HG03045 (cell line): ENCODE results near the gene MCU.
"Not testable (repeated sequence)": the region's sequence is repeated elsewhere in the genome, so short reads cannot be mapped to it uniquely, and the experiment has no call there.

Source experiments
- ATAC-seq: cut with Tn5 transposase; IDR thresholded peaks from one replicate; pipeline ENCODE4 v1.9.1; 2021; ENCODE audit warnings: mild to moderate bottlenecking, moderate library complexity; ENCODE audit not compliant: unreplicated experiment

MCU gene

DNA sequence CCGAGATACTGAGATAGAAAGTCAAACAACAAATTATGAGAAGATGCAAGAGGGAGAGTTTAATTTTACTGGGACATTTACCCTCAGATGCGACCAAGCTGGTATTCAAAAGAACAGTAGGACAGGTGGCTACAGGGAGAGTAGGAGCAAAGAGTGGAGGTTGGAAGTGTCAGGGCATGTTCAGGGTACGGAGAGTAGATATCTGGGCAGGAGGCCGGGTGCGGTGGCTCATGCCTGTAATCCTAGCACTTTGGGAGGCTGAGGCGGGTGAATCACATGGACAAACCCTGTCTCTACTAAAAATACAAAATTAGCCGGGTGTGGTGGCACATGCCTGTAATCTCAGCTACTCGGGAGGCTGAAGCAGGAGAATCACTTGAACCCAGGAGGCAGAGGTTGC lies 5.5 kb upstream of the MCU start:
- ATAC-seq: not testable (repeated sequence)

DNA sequence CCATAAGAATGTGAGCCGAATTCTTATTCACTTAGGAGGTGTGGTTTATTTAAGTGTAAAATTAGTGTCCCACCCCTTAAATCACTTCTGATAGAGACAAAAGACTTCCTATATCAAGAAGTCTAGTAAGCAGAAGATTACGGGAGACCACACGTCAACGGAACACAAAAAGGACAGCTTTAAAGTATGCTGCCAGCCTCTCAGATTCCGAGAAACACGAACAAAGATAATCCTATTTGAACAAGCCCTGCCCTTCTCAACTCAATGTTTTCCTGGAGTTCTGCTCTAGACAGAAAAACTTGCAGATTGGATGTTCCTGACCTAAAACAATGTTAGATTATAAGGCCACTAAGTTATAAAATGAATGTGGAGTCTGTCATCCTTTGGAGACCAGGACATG lies 4.9 kb upstream of the MCU start:
- no peak for ATAC-seq

DNA sequence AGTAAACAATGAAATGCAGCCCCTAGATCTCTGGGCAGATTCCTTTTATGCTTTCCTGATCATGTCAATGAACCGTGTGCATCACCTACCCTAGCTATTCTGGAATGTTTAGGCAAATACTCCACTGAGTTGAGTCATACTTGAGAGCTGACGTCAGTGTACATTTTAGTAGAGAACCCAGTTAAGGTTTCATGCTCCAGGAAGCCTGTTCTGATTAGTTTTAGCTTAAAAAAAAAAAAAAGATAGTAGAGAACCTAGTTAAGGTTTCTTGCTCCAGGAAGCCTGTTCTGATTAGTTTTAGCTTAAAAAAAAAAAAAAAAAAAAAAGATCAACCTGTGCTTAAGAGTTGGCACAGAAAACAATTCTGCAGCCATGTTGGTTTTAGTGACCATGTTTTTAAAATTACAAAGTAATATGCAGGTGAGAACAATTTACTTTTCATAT lies 3.7 kb upstream of the MCU start:
- ATAC-seq: no peak

DNA sequence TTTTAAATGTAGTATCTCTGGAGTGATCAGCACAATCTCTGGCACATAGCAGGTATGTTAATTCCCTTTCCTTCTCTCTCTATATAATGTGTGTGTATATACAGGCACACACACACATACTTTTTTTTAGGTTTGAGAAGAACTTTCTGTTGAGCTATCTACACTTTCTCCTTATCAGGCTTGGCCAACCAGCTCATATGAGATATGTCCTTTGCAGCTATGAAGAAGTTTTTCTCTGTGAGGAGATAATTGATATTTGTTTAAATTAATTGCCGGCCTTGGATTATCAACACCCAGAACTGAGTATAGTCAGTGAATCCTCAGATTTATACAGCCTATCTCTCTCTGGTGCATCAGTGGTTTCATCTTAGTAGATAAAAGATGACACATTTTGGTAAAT lies 2.3 kb upstream of the MCU start:
- ATAC-seq: no peak

DNA sequence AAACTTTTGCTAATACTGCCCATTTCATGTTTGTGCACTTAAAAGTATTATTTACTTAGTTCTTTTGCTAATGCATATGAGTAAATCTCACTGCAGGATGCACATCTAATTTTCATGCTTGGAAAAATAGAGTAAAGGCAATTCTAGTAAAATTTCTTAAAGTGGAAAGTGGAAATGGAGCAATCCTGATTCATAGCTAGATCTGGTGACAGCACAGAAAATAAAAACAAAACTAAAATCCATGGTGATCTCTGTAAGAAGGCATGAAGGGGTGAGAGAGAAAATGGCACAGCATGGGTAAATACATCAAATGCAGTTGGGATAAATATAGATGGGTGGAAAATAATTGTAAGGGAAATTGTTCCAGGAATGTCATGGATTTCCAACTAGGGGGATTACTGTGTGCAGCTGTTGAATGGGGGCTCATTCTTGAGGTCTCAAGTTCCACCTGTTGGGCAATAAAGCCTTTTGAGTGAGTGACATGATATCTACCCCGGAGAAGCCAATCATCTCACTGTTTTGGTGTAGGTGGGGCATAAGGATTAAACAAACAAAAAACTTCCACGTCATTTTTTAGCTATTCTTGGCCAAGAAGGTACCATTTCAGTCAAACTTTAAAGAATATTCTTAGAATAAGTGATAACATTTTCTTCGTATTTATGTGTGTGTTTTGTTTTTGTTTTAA lies 1.7 kb upstream of the MCU start:
- no peak for ATAC-seq

DNA sequence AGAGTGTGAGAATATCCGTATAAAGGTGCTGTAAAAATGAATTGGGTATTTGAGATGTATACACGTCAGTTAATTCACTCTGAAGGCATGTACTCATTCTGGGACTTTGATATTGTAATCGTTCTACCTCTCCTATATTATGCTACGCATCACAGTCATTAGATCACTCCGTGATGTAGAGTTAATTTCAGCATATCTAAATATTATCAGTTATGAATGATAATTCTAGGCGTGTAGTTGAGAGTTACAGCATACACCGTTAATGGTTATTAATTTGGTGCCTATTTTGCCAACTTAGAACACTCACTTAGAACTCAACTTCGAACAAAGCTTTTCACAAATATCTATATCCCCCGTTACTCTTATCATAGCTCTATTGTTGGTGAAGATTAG lies 477 bp upstream of the MCU start:
- no peak for ATAC-seq

DNA sequence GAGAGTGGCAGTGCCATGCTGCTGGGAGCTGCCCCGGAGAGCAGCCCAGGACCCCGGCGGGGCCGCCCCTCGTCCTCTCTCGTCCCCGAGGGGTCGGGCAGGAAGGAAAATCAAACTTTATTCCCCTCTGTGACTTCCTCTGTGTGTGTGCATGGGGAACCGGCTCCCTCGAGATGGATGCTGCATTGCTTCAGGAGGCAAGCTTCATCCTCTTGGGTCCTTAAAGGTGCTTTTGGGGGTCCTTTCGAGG lies 726 bp downstream of the MCU start:
- peak; percentile 36 for ATAC-seq

DNA sequence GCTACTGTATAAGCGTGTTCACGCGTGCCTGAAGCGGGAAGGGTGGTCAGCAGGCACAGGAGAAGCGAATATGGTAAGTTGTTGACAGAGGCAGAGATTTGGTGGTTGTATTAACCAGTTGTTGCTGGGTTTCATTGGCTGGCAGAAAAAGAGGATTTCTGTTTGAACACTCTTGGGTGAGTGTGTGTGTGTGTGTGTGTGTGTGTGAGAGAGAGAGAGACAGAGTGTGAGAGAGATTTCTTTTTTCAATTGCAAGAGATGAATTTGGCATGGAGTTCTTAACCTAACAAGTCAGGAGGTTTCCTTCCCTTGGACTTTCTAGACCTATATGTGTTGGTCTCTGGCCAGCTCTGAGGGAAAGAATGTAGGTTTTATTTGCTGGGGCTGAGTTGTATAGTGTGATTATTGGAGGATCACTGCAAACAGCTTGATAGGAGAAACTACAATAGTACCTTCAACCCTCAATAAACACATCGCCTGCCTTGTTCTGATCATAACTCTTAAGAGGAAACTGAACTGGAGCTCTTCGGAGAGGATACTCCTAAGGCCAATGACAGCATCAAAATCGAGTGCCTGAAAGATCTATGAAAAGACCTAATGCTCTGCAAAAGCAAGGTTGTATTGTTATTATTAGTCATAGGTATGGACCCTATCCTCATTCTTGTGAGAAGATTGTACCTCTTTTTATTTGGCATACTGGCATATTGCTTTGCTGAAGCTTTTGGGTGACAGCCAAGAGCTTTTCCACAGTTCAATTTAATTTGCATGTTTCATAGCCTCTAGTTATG lies 1.2 kb downstream of the MCU start:
- ATAC-seq: no peak

DNA sequence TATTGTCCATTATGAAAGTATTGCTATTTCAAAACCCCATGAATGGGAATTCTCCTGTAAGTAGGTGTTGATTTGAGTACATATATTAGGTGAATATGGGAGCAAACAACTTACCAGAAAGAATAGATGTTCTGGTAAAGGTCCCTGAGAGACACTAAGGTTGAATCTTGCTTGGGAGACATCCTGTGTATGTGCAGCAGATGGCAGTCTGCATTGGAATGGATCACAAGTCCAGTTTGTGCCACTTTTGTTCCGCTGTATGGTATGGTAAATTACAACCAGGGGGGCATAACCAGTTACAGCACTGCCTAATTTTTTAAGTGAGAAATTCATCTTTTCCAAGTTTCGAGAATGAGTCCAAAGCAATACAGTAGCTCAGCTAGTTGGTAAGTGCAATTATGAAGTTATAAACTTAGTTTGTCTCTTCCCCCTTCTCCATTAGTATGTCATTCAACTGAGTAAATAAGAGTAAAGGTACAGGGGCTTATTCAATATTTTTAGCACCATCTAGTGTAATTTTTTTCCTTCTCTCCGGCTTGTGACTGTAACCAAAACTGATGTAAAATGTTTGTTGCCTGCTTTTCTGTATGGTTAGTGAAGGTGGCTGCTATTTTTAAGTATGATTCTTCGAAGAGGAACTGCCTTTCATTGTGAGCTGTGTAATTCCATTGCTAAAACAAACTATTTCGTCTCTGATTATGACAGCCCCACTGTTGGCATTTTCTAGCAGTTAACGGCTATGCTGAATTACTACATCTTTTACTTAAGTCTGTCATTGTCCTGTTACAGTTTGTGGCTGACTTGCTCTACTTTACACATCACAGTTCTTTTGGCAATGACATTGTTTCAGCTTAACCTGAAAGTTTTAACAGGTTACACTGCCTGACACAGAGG lies 2.8 kb downstream of the MCU start:
- ATAC-seq: no peak

DNA sequence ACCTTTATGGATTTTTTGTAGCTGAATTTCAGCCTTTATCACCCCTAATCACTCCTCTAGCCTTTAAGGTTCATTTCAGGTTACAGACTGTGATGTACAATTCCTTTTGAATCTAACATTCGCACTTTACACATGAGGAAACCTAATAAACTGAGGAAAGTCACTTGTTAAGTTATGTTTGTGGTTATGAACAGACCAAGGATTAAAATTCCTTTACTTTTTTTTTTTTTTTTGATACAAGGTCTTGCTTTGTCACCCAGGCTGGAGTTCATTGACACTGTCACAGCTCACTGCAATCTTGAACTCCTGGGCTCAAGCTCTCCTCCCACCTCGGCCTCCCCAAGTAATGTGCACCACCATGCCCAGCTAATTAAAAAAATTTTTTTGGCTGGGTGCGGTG lies 3.6 kb downstream of the MCU start:
- no peak for ATAC-seq

DNA sequence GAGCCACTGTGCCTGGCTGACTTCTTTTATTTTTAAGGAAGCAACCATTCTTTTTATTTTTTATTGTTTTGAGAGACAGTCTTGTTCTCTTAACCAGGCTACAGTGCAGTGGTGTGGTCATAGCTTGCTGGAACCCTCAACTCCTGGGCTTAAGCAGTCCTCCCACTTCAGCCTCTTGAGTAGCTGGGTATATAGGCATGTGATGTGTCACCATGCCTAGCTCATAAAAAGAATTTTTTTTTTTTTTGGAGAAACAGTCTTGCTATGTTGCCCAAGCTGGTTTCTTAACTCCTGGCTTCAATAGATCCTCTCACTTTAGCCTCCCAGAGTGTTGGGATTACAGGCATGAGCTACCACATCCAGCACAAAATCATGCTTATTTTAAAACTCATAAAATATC lies 5.8 kb downstream of the MCU start:
- ATAC-seq: no peak

DNA sequence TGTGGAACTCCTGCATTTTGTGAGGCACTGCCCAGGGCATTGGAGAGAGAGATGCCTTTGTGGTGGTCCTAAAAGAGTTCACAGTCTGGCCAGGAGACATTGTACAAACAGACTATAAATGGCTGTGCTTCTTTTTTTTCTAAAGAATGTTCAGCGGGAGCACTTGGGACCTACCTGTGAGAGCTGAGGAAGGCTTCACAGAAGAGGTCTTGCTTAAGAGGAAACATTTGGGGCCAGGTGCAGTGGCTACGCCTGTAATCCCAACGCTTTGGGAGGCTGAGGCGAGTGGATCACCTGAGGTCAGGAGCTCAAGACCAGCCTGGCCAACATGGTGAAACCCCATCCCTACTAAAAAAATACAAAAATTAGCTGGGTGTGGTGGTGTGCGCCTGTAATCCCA lies 10.5 kb downstream of the MCU start:
- not testable (repeated sequence) for ATAC-seq

DNA sequence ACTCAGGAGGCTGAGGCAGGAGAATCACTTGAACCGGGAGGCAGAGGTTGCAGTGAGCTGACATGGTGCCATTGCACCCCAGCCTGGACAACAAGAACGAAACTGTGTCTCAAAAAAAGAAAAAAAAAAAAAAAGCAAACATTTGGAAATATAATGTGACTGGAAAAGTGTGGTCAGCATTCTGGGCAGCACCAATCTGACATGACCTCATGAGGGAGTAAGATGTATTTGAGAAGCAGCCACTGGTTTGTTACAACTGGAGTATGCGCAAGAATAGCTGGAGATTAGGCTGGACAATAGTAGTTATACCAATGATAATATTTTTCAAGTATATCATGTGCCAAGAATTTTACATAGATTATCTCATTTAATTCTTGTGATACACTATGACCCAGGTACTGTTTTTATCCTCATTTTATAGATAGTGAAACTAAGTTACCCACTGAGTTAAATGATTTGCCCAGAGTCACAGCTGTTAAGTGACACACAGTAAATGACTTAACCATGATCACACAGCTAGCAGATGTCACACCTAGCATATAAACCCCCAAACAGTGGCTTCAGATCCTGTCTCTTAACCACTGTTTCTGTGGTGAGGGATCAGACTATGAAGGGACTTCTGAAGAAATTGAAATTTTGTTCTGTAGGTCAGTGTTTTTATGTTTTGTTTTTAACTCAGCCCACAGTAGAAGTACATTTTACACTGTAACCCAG lies 11.1 kb downstream of the MCU start:
- ATAC-seq: no peak

DNA sequence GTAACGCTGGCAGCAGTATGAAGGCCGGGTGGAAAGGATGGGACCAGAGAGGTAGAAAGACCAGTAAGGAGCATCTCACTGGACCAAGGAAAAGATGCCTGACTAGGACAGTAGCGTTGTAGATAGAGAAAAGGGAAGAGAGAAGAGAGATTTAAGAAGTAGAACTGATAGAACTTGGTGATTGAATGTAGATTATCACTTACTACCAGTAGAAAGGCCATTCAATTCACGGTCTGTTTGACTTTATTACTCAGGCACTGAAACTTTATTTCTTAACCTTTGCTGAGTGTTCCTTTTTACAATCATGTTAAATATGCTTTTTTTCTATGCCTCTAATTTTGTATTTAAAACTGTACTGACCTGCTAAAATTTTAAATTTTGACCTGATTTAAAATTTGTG lies 12.2 kb downstream of the MCU start:
- no peak for ATAC-seq

DNA sequence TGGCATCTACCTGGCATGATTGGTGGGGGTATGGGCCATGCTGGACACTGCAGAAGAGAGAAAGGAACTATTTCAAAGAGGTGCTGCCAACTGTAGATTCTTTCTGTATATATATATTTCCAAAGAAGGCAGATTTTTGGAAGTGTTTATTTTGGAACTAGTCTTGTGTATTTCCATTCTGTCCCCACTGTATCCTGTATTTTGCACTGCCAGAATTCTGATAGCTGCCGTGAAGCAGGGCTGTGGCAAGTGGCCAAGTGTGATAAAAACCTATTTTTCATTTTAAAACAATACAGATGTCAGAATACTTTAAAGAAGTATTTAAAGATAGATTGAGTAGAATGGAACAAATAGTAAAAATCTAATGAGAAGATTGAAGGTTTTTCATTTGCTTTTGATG lies 17.1 kb downstream of the MCU start:
- no peak for ATAC-seq

DNA sequence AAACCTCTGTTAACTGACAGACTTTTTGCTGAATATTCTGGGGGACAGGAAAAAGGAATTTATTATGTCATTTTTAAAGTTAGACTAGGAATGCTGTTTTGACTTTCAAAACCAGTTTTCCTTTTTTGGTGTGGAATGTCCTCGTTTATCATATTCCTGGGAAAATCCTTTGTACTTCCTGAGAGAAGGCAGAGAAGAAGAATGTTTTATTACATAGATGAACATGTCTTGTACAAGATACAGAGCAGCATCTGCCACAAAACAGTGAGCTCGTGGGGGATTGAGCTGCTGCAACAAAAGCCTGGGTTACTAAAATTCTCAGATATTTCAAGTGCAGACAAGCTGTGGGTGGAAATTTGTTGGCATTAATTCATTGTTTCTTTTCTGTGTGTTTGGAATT lies 20.2 kb downstream of the MCU start:
- ATAC-seq: no peak

DNA sequence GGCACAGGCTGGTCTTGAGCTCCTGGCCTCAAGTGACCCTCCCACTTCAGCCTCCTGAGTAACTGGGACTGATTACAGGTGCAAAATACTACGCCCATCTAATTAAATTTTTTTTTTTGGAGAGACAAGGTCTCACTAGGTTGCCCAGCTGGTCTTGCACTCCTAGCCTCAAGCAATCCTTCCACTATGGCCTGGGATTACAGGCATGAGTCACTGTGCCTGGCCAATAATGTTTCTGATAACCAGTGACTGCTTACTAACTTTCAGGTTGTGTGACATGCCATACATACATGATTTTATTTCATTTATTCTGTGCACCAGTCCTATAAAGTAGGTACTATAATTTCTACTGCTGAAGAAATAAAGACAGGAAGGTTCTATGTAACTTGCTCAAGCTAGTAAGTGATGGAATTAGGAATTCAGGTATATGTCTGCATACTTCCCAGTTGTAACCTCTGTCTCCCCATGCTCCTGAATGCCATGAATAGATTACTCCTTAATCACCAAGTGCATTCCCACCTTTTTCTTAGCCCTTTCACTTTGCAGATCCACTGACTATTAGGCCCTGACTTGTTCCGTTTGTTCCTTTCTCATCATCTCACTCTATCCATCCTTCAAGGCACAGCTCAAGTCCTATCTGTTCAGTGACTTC lies 28.1 kb downstream of the MCU start:
- no peak for ATAC-seq

DNA sequence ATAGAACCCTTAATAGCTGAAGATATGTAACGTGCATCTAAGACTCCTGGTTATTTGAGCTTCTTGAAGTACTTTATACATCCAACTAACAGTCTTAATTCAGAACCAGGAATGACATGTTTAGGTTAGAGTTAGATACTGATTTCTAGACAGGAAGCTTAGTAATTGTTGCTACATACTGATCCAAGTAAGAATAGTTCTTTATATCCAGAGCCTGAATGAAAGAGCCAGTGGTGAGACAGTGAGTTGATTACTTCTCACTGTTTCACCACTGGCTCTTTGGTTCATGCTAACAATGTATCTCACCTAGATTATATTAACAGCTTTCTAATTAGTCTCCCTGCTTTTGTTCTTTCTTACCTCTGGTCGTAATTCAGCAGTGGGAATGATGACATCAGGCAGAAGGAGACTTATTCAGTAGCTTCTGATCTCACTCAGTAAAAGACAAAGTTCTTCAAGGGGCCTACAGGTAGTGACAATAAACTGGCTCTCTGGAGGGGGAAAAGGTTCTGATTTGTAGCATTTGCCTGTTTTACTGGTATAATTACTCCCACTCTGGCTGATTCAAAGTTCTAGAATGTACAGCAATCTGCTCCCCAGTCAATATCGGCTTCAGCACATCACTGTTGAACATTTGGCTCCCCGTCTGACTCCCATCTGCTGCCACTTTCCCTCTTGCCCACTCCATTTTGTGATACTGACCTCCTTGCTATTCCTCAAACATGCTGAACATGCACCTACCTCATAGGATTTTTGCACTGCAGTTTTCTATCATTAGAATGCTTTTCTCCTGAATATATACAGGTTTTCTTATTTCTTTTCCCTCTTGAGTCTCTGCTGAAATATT lies 29.1 kb downstream of the MCU start:
- ATAC-seq: no peak

DNA sequence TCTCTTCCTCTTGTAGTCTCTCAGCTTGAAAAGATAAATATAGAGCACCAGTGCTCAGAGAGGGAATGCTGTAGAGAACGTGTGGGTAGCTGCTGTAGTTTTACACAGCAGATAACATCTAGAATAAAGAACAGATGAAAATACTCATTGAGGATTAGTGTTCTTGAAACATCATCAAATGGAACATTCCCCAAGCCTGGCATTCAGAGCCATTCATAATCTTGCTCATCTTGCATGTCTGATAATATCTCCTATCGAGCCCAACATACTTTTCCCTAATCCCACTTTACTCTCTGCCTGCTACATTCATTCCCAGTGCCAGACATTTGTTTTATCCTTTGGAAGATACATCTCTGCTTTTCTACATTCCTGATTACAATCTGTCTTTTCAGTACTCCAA lies 35.2 kb downstream of the MCU start:
- ATAC-seq: no peak

DNA sequence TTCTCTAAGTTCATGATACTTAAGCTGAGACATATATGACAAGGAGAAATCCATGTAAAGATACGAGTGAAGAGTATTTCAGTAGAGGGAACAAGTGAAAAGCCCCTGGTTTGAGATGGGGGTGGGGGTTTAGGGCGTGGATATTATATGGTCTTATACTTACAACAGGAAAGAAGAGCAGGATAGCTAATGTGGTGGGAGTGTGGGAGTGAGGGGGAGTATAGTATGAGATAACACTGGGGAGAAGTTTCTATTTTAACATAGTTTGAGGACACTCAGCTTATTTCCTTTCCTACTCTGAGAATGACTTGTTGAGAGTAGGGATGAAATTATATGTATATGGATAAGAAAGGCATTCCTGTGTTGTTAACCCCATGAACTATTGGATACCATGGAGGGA lies 36.5 kb downstream of the MCU start:
- no peak for ATAC-seq
